GM21360 (cell line): ENCODE data around the gene UBE2J2.

Source experiments
- ATAC-seq: cut with Tn5 transposase; IDR thresholded peaks from one replicate; pipeline ENCODE4 v1.9.1; 2021; ENCODE audit warnings: mild to moderate bottlenecking, moderate library complexity; ENCODE audit not compliant: unreplicated experiment

UBE2J2 gene

DNA sequence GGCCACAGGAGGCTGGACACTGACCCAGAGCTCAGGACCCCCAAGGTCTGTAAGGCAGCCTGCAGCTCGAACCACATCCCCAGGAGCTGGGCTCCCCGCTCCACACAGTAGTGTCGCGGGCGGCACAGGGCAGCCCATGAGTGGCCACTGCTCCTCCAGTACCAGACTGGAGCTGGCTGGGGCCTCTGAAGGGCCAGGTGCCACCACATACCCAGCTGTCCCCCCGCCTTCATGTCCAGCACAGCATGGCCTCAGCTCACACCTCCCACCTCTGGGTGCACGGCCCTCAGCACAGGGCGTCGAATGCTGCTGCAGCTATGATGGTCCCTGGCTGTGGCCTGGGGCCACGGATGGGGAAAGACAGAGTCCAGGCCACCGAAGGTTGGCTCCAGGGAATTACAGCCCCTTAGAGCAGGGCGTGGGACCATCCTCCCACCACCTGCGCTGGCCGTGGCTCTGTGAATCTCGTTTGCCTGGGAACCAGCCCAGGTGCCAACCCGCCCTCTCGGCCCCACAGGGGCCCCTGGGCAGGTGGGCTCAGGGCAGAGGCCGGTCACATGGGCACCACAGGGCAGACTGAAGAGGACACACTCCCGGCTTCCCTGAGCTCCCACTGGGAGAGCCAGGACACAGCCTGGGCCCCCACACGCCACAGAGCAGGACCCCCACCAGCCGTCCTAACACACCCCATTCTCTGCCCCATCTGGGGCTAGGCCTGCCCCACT, 57.6 kb downstream of the UBE2J2 start:
- no peak for ATAC-seq

DNA sequence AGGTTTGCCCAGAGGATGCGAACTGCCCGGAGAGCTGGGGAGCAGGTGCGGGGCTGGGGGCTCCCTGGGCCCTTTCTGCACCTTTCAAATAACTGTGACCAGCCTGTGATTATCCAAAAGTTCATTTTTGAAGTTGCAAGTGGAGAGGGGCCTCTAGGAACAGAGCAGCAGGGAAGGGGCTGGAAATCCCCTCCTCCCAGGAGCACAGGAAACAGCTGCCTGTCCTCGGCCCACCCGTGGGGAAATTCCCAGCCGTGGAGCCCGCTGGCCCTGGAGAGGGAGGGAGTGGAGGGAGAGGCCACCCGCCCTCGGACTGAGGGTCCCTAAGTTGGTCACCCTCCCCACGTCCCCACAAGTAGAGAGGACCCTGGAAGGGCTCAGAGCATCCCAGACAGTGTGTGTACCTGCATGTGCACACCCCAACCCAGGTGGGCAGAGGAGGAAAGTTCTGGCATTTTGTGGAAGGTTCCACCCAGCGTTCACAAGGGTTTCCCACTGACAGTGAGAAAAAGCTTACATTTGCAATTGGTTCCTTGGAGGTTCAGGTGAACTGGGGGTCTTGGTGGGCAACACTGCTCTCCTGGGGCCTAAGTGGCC, 58.5 kb downstream of the UBE2J2 start:
- no peak for ATAC-seq

DNA sequence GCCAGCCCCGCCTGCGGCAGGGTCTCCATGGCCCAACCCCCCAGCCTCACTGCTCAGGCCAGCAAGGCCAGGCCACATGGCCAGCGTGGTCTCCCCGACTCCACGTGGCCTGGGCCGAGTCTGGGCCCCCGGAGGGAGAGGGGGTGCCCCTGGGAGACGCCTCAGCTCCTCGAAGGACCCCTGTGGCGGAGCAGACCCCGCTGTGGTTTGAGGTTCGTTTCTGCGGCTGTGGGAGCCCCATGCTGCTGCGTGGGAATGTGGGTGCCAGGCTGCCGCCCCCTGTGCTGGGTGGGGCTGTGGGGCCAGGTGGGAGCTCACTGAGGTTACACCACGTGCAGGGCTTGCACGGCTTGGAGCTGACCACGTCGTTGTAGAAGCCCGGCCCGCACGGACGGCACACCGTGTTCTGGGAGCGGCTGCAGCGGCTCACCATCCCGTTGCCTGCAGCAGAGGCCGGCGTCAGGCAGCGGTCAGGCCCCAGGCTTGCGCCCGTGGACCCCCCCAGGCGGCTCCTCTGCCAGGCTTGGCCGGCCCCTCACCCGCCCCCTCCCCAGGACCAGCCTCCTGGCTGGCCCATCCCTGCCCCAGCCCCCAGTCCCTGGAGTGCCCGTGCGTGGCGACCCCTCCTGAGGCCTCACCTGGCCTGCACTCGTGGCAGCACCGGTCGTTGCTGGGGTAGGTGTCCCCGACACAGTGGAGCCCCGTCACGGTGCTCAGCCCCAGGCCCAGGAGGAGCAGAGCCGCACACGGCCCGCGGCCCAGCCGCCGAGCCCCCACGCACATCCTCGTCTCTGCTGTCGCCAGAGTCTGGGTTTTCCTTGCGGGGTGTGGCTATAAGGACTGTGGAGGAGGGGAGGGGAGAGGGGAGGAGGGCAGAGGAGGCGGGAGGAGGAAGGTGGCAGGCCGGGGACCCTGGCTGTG, 60.0 kb downstream of the UBE2J2 start, which contains the start of gene TNFRSF4:
Gene TNFRSF4, minus strand, starts transcription at position 809 of the 921 bp plus-strand sequence. Its CDS starts 26 bp downstream, at position 783.
- ATAC-seq: no peak

DNA sequence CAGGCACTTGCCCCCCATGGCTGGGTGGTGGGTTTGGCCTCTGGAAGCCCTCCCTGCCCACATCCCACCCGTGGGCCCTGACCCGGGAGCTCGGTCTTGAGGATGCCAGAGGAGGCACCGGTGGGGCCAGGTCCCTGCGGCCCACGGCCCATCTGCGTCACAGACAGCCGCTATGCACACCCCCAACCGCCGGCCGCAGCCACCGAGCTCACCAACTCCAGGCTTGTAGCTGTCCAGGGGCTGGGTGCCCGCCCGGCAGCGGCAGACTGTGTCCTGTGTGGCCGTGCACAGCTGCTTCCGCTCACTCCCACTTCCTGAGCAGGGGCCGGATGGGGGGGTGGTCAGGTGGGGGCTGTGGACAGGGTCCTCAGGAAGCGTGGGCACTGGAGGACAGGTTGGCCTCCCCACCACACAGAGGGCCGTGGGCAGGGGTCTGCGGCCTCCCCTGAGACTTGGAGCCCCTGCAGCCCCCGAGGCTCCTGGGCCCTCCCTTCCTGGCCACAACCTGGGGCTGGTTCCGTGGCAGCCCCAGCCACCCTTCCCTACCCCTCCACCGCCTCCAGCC, 60.8 kb downstream of the UBE2J2 start:
- no peak for ATAC-seq

DNA sequence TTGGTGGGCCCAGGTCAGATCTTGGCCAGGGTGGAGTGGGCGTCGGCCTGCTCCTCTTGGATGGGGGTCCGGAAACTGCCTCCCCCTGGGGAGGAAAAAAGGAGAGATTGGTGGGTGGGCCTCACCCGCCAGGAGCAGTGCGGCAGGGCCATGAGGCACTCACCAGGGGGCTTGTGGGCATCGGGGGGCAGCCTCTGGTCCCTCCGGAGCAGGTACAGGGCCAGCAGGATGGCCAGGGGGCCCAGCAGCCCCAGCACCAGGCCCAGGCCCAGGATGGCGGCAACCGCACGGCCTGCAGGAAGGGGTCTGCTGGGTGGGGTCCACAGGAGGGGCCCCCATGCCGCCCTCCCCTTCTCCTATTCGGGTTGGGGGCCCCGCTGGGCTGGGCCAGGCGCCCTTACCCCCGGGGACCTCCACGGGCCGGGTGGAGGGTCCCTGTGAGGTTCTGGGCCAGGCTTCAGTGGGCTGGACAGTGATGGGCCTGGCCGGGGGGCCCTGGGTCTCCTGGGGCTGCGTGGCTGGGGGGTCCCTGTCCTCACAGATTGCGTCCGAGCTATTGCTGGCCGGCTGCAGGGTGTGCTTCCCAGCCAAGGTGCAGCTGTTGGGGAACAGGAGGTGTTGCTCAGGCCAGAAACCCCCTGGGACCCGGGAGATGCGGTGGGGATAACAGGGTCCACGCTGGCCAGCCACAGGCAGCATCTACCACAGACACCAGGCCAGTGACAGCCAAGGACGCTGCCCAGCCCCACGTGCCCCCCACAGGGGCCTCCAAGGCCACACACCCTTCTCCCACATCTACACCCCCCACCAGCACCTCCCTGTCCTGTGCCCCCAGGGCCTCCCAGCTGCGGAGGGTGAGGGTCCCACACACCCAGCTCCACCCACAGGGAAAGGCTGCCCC, 61.9 kb downstream of the UBE2J2 start:
- ATAC-seq: no peak

DNA sequence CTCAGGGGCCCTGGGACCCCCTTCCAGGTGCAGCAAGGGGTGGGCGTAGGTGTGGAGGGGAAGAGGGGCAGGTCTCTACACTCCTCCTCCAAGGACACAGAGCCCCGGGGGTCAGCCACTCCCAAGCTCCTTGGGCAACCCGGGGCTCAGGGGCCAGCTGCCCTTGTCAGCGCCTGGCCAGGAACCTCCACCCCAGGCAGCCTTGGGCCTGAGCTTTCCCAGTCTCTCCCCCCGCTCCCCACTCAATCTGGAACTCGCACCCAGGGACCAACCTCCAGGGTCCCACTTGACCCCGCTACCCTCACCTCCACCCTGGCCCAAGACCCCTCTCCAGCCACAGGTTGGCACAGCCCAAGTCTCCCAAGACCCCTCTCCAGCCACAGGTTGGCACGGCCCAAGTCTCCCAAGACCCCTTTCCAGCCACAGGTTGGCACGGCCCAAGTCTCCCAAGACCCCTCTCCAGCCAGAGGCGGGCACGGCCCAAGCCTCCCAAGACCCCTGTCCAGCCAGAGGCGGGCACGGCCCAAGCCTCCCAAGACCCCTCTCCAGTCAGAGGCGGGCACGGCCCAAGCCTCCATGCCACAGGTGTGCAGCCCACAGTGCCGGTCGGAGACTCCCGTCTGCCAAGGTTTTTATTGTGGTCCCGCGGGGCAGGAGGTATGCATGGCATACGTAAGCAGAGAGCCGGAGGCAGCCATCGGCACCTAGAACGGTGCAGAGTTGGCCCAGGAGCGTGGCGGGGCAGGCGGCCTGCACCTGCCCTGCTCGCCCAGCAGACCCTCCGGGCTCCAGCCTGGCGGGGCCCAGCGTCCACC, 62.7 kb downstream of the UBE2J2 start:
- no peak for ATAC-seq

DNA sequence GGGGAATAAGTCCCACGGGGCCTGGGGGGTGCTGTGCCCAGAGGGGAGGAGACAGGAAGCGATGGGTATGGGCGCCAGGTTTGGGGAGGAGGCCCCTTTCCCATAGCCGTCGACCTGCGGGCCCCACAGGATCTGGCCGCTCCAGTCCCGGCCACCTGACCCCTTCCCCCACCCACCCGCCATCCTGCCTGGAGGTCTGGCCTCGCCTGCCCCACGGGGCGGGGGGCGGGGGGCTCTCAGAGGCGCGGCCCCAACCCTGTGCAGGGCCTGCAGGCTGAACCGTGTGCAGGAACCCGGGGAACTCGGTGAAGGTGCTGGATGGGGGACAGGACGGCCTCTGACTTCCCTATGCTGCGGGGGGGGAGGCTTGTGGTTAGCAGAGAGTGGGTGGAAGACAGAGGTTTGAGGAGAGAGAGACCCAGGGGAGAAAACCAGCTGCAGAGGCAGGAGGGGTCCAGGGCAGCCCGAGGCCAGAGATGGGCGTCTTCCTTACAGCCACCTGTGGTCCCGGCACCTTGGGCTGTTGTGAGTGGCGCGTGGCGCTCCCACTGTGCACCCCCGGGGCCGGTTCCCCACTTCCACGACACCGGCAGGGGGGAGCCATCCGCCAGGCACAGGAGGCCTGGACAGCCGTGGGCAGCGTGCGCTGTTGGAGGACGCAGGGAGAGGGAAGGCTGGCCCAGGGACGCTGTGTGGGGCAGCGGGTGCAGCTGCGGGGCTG, 64.8 kb downstream of the UBE2J2 start:
- ATAC-seq: no peak

DNA sequence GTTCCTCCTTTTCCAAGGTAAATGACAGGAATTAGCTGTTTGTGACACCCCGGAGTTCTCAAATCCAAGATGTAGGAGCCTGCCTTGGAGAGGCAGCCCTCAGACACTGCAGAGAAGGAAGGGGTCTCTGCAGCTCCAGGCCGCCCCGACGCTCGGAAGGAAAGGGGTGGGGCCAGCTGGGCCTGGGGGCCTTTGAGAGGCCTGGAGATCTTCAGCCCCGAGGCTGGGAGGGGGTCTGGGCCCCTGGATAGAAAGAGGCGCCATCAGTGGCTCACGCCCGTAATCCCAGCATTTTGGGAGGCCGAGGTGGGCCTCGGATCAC, 66.1 kb downstream of the UBE2J2 start:
- no peak for ATAC-seq

DNA sequence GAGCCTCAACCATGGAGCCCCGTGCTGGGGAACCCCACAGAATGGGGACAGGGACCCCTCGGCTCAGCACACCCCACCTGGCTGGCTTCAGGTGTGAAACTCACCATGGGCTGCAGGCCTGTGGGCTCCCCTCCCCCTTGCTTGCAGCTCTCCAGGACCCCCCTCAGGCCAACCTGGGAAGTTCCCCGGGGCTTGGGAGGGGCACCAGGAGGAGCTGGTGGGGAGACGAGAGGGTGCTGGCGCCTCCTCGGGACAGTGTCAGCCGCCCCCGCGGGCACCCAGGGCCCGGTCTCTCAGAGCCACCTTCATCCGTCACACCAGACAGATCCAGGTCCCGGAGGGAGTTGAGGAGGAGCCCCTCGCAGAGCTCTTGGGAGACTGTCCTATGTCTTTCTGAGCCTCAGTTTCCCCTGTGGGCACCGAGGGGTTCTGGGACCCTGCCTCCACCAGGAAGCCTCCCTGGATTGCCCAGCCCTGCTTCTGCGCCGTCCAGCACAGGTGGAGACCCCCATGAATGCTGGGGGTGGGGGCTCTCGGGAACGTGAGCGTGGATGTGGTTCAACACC, 66.6 kb downstream of the UBE2J2 start:
- no peak for ATAC-seq

DNA sequence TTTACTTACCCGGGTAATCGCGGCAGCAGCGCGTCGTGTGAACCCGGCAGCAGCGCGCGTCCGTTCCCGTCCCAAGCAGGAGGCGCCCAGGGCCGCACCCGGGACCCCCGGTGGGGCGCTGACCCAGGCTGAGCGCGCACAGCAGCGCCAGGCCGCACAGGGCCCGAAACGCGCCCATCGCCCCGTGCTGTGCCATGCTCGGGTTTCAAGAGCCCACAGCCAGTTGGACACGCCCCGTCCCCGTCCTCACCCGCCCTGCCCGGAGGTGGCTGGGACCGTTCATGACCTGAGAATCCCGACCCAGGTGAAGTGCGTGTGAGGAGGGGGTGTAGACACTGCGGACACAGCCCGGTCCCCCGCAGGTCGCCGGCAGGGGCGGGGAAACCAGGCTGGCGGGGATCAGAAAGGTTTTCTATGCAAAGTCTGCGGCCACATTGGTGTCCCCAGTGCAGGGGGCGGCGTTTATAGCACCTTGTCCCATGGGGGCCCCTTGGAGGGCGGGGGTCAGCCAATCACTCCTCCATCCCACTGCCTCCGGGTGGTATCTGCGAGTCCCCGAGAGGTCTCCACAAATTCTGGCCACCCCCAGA, 67.2 kb downstream of the UBE2J2 start, which contains the start of gene TNFRSF18:
Gene TNFRSF18, minus strand, starts transcription at position 217 of the 590 bp plus-strand sequence. Its CDS starts 21 bp downstream, at position 196.
- ATAC-seq: no peak

DNA sequence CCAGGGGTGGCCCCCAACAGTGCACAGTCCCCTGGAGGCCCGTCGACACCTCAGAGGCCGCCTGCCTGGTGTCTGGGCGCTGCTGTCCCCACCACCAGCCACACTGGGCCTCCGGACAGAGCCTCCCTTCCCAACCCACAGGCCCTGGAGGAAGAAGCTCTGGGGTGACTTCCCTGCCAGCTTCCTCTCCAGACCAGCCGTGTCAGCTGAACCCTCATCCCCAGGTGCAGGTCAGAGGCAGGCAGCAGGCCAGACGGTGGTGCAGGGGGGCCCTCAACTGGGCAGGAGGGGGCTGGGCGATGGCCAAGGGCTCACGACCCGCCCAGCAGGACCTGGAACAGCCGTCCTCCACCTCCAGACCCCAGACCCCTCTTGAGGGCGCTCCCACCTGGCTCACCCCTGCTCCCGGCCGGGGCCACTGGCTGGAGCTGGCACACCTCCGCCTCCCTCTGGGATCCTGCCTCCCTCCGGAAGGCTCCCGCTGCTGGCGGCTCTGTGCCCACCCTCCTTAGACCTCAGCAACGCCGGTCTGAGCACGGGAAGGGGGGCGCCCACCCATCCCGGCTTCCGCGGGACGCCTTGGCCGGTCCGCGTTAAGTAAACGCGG, 67.8 kb downstream of the UBE2J2 start:
- no peak for ATAC-seq

DNA sequence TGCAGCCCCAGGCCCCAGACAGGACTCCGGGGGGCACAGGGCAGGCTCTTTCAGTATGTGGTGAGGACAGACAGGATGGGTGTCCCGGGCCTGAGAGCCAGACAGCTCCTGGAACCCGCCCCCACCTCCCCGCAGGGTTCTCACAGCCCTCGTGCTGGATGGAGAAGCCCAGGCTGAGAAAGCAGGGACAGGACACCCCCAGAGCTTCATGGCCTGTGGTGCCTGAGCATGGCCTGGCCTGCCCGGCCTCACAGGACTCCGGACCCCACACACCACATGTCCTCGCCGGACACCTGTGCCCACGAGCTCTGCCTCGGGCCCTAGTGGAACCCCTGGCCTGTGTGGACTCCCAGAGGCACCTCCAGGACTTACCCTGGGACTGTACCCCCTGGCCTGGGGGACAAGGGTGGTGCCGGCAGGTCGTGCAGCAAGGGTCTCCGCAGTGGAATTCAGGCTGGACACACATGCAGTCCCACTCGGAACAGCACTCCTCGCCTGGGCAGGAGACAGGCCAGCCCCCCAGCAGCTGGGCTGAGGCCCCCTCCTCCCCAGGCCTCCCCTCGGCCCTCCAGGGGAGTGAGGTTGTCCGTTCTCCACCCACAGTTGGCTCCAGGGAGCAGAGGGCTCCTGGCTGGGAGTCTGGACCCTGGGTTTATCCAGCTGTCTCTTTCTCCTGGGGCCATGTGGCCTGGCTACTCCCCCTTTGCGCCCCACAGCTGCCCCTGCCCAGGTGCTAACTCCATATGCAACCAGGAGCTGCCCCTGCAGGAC, 68.5 kb downstream of the UBE2J2 start:
- no peak for ATAC-seq

DNA sequence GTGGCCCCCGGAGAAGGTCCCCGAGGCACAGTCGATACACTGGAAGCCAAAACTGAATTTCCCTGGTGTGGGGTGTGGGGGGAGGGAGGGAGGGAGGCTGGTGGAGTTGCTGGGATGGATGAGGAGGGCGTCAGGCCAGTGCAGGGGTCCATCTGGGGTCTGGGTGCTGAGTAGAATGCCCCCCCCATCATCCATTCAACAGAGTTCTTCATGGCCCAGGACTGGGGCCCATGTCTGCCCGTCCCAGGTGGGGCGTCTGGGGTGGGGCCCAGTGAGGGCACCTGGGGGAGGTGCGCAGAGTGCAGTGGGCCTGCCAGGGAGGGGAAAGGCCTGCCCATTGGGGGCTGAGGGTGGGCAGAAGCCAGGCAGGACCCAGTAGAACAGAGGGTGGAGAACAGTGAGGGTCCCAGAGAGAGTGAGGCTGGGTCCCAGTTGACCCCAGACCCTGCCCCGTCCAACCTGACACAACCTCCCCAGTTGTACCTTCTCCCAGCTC, 69.2 kb downstream of the UBE2J2 start:
- no peak for ATAC-seq
